ENCODE results near the gene NPL. TPM values are rescaled to one million over a fixed set of nuclear protein-coding genes. Genes with fewer than 3 reads are reported as not detected.

Gene NPL
- polyA plus RNA-seq, 1 experiment = 1.2 TPM

GRCh38 chr1:182794676-182795201 lies 5.2 kb downstream of the NPL start:
- Histone ChIP-seq H3K4me3 (ENCODE audit: low read depth, low read length) (no peak overlapping the region), H3K27me3 (ENCODE audit: control insufficient read depth, insufficient read depth, low read length) (no peaks in the 10 kb centered on the region), H3K36me3 (ENCODE audit: control insufficient read depth, insufficient read depth, low read length) (no peaks in the 10 kb centered on the region)
- TF ChIP-seq CTCF (IDR thresholded peaks at IDR 0.05; ENCODE audit: insufficient read depth, low read depth, low read length) = no peak
- no peak for DNase-seq (ENCODE audit: low read depth)
- POLR2A ChIA-PET = no interaction called here
- CTCF ChIA-PET = interaction anchor here (0.6 to 1.7 kb wide), 3 partner anchors 12 to 194 kb away, joined by 3 to 6 read pairs (median 3); no protein-coding TSS in a partner anchor

- no peak overlapping the region for H3K4me3 ChIP-seq (ENCODE audit: low read depth, low read length)
- no peaks in the 10 kb centered on the region for H3K36me3 ChIP-seq (ENCODE audit: control insufficient read depth, insufficient read depth, low read length)
- POLR2A ChIA-PET = no interaction called here
- no peak for DNase-seq (ENCODE audit: low read depth)
- no peaks in the 10 kb centered on the region for H3K27me3 ChIP-seq (ENCODE audit: control insufficient read depth, insufficient read depth, low read length)
- CTCF ChIA-PET = interaction anchor here (0.6 to 1.7 kb wide), 4 partner anchors 16 to 200 kb away, joined by 3 to 6 read pairs (median 3); no protein-coding TSS in a partner anchor
- TF ChIP-seq CTCF (IDR thresholded peaks at IDR 0.05; ENCODE audit: insufficient read depth, low read depth, low read length) = no peak
Measured at GRCh38 chr1:182795563-182796228, 6.1 kb downstream of the NPL start.

GRCh38 chr1:182802006-182802803 lies 12.6 kb downstream of the NPL start:
- Histone ChIP-seq H3K4me3 (ENCODE audit: low read depth, low read length) (no peak overlapping the region), H3K36me3 (ENCODE audit: control insufficient read depth, insufficient read depth, low read length) (no peaks in the 10 kb centered on the region), H3K27me3 (ENCODE audit: control insufficient read depth, insufficient read depth, low read length) (no peaks in the 10 kb centered on the region; the same call in 1 of the 2 replicates)
- DNase-seq (ENCODE audit: low read depth) = no peak
- CTCF ChIA-PET = no interaction called here
- POLR2A ChIA-PET = no interaction called here
- no peak for TF ChIP-seq CTCF (IDR thresholded peaks at IDR 0.05; ENCODE audit: insufficient read depth, low read depth, low read length)

GRCh38 chr1:182803846-182804245 lies 14.3 kb downstream of the NPL start:
- Histone ChIP-seq H3K36me3 (ENCODE audit: control insufficient read depth, insufficient read depth, low read length) (no peaks in the 10 kb centered on the region), H3K27me3 (ENCODE audit: control insufficient read depth, insufficient read depth, low read length) (no peaks in the 10 kb centered on the region; the same call in 1 of the 2 replicates), H3K4me3 (ENCODE audit: low read depth, low read length) (no peak overlapping the region)
- no peak for DNase-seq (ENCODE audit: low read depth)
- CTCF ChIA-PET = no interaction called here
- POLR2A ChIA-PET = no interaction called here
- no peak for TF ChIP-seq CTCF (IDR thresholded peaks at IDR 0.05; ENCODE audit: insufficient read depth, low read depth, low read length)

- no peak for DNase-seq (ENCODE audit: low read depth)
- CTCF ChIA-PET = interaction anchor here (0.7 to 0.8 kb wide), 2 partner anchors 12 to 20 kb away, joined by 3 read pairs; no protein-coding TSS in a partner anchor
- POLR2A ChIA-PET = no interaction called here
- no peaks in the 10 kb centered on the region; the same call in 1 of the 2 replicates for H3K27me3 ChIP-seq (ENCODE audit: control insufficient read depth, insufficient read depth, low read length)
- TF ChIP-seq CTCF (IDR thresholded peaks at IDR 0.05; ENCODE audit: insufficient read depth, low read depth, low read length) = no peak
- H3K36me3 ChIP-seq (ENCODE audit: control insufficient read depth, insufficient read depth, low read length) = no peaks in the 10 kb centered on the region
- no peak overlapping the region for H3K4me3 ChIP-seq (ENCODE audit: low read depth, low read length)
Measured at GRCh38 chr1:182806015-182806678, 16.6 kb downstream of the NPL start.

All from BJ (cell line).